Suprapubic skin (tissue), 3 donors: Measurements from ENCODE around the gene NTM.

ENCODE experiments used
- CTCF ChIP-seq, 2 donors: fragments of 200-600 bp in 1 of 2; fragments of 450-650 bp in 1 of 2; sonication (generic) in 1 of 2; IDR thresholded peaks; one replicate each; pipeline ENCODE4 v1.5.1; 2016 to 2019; ENCODE audit warnings: antibody characterized with exemption in 2 of 2, mild to moderate bottlenecking in 1 of 2, moderate library complexity in 1 of 2
- EP300 ChIP-seq: sonication (generic); formaldehyde crosslinking; IDR thresholded peaks from one replicate; pipeline ENCODE4 v1.6.1; 2017; ENCODE audit warnings: antibody characterized with exemption

- TF ChIP-seq CTCF (IDR thresholded peaks at IDR 0.05) (no peak), EP300 (no peak)
Measured at GRCh38 chr11:131662993-131663392, 292.6 kb downstream of the NTM start.
